Jurkat, Clone E6-1 (cell line): ENCODE measurements around the gene ARHGEF10L.
"Not testable (repeated sequence)": the region's sequence is repeated elsewhere in the genome, so short reads cannot be mapped to it uniquely, and the experiment has no call there.

Source experiments
- DNase-seq: peaks from one replicate; pipeline ENCODE4 v3.0.0-alpha.2; 2011; ENCODE audit warnings: low read depth, low spot score
- H3K4me3 ChIP-seq: 2 replicates; pipeline ENCODE4 v1.5.1; 2011; ENCODE audit warnings: mild to moderate bottlenecking, low read length, control low read depth, moderate library complexity

ARHGEF10L gene

DNA sequence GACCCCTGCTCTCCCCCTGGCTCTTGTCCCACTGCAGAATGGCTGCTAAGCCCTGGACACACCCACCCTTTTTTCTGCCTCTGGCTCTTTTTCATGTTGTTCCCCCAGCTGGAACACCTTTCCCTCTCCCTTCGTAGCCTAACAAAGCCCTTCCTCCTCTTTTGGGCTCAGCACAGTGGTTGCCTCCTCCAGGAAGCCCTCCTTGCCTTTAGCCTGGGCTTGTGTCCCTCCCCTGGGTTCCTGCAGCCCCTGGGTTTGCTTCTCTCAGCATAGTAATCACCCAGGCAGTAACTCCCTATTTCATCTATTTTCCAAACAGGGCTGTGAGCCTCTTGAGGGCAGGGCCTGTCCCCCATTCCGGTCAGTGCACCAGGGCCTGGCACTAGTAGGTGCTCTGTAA lies 195.8 kb downstream of the ARHGEF10L start:
- no peak for DNase-seq

GRCh38 chr1:17735793-17736192 lies 196.3 kb downstream of the ARHGEF10L start:
- DNase-seq = no peak
- H3K4me3 ChIP-seq = no peak overlapping the region

More for the DNA sequence above, 195.8 kb downstream of the ARHGEF10L start:
- H3K4me3 ChIP-seq = no peak overlapping the region

DNA sequence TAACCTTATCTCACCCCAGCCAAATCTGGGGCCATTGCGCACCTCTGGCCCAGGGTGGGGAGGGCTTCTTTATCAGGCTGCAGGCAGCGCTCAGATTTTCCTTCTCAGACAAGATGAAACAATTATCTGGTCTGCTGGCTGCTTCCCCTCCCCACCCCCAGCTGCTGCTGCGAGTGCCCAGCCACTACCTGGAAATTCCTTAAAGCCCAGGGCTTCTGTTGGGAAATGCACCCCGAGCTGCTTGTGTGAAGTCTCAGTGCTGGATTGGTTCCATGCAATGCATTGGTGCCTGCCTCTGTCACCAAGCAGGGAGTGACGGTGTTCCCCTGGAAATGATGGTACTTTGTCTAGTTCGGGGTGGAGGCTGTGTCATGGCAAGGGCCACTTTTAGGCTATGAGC lies 197.1 kb downstream of the ARHGEF10L start:
- DNase-seq = no peak
- no peak overlapping the region for H3K4me3 ChIP-seq

GRCh38 chr1:17739050-17739449 lies 199.6 kb downstream of the ARHGEF10L start:
- DNase-seq = no peak

GRCh38 chr1:17741052-17741451 lies 201.6 kb downstream of the ARHGEF10L start:
- no peak overlapping the region for H3K4me3 ChIP-seq
- no peak for DNase-seq

More at GRCh38 chr1:17739050-17739449, 199.6 kb downstream of the ARHGEF10L start:
- H3K4me3 ChIP-seq = no peak overlapping the region

- H3K4me3 ChIP-seq = no peak overlapping the region
- DNase-seq = no peak
These were observed 203.1 kb downstream of the ARHGEF10L start for GRCh38 chr1:17742583-17742982.

DNA sequence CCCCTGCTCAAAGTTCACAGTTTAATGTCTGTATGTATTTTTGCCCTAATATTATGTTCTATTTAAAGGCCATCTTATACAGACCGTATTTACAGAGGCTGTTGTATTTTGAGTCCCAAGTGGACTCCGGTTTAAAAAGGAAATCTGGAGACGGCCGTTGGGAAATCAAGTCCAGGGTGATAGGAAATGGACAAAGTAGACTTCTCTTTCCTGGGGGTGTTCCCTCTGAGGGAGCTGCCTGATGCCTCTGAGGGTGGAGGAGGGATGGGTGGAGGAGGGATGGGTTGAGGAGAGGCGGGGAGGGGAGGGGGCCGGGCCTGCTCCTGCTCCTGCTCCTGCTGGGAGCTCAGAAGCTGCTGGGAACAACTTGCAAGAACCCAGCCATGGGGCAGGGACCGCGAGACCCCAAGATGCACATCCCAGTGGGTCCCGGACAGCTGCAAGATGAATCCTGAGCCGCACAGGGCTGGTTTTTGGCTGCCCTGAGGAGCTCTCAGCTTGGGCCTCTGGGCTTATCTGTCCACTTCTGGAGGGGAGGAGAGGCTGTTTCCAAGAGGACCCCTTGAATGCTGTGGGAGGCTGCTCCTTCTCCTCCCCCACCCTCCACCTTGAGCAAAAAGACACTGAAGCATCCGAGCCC lies 203.6 kb downstream of the ARHGEF10L start:
- no peak for DNase-seq
- H3K4me3 ChIP-seq = no peak overlapping the region

DNA sequence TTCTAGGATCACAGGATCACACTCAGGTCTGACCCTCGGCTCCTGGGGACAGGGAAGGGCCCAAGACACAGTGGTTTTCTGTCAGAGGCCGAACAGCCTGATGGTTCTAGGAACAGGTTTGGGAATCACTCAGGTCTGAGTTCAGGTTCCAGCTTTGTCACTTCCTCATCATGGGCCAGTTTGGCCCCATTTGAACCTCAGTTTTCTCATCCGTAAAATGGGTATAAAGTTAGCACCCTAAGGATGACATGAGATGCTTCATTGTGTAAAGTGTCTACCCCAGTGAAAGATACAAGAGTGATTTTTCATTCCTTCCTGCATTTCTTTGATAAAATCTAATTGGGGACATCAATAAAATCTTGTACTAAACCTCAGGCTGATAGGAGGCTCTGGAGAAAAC lies 204.4 kb downstream of the ARHGEF10L start:
- no peak overlapping the region for H3K4me3 ChIP-seq
- no peak for DNase-seq

GRCh38 chr1:17744666-17745478 lies 205.4 kb downstream of the ARHGEF10L start:
- no peak overlapping the region for H3K4me3 ChIP-seq
- DNase-seq = no peak

DNA sequence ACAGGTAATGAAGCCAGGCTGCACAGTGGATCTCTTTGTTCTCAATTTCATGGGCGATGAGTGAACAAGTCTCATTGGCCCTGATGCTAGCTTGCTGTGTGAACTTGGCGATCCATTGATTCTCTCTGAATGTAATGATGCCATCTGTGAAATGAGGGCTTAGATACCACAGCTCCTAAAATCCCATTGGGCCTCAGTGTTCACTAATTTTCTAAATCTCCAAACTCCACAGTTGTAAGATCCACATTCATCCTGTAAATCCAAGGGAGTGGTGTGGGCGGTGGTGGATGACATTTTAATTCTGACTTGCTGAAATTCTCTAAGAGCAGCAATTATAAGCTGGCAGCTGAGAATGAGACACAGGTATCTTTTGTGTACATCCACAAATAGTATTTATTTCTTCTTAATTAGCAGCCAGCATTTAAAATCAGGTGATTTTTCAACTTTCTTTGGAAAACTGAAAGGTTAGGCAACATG lies 206.0 kb downstream of the ARHGEF10L start:
- no peak for DNase-seq
- H3K4me3 ChIP-seq = no peak overlapping the region

DNA sequence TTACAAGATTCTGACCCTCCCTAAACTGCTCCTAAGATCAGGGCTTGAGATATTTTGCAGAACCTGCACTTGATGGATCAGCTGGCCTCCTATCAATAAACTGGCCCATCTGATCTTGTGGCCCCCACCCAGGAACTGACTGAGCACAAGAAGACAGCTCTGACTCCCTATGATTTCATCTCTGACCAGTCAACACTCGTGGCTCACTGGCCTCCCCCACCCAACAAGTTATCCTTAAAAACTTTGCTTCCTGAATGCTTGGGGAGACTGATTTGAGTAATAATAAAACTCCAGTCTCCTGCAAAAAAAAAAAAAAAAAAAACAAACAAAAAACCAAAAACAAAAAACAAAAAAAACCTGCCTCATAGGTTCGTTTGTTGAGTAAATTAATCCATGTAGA lies 206.8 kb downstream of the ARHGEF10L start:
- not testable (repeated sequence) for H3K4me3 ChIP-seq, DNase-seq

GRCh38 chr1:17746920-17747319 lies 207.4 kb downstream of the ARHGEF10L start:
- no peak for DNase-seq
- H3K4me3 ChIP-seq = no peak overlapping the region
